ENCODE data around the gene FIZ1.

Gene FIZ1

GRCh38 chr19:55563261-55563690 is 36.0 kb downstream of the FIZ1 start:
- no peaks in the 10 kb centered on the region for H3K27me3 ChIP-seq (replicated peaks; ENCODE audit: control insufficient read depth, insufficient read depth, low read length)
- H3K4me3 ChIP-seq (replicated peaks; ENCODE audit: low read depth, low read length): no peak overlapping the region
- no peak for DNase-seq (ENCODE audit: extremely low read depth, insufficient read length)

DNA sequence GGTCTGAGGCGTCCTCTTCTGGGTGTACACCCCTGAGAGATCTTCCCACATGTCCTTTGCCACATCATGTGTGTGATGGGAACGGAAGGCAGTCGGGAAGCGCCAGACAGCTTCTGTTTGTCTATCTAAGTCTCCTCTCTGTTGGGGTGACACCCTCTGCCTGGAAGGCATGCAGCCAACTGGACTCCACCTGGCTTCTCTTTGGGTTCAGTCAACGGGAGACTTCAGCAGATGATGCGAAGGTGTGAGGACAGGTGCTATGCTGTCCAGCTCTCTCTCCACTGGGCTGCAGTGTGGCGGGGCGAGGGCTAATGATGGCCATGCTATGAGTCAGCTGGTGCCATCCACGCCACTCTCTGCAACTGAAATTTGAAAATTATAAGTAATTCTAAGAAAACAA is 39.6 kb downstream of the FIZ1 start:
- Histone ChIP-seq H3K4me3 (replicated peaks; ENCODE audit: low read depth, low read length) (no peak overlapping the region), H3K36me3 (ENCODE audit: control insufficient read depth, insufficient read depth, low read length) (no peaks in the 10 kb centered on the region), H3K27me3 (replicated peaks; ENCODE audit: control insufficient read depth, insufficient read depth, low read length) (no peaks in the 10 kb centered on the region)
- no peak for DNase-seq (ENCODE audit: extremely low read depth, insufficient read length)
- TF ChIP-seq, protein P1, sequence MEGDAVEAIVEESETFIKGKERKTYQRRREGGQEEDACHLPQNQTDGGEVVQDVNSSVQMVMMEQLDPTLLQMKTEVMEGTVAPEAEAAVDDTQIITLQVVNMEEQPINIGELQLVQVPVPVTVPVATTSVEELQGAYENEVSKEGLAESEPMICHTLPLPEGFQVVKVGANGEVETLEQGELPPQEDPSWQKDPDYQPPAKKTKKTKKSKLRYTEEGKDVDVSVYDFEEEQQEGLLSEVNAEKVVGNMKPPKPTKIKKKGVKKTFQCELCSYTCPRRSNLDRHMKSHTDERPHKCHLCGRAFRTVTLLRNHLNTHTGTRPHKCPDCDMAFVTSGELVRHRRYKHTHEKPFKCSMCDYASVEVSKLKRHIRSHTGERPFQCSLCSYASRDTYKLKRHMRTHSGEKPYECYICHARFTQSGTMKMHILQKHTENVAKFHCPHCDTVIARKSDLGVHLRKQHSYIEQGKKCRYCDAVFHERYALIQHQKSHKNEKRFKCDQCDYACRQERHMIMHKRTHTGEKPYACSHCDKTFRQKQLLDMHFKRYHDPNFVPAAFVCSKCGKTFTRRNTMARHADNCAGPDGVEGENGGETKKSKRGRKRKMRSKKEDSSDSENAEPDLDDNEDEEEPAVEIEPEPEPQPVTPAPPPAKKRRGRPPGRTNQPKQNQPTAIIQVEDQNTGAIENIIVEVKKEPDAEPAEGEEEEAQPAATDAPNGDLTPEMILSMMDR (IDR thresholded peaks at IDR 0.05; ENCODE audit: insufficient read depth, low read length, poor library complexity, severe bottlenecking): no peak

More at GRCh38 chr19:55563261-55563690, 36.0 kb downstream of the FIZ1 start:
- H3K36me3 ChIP-seq (ENCODE audit: control insufficient read depth, insufficient read depth, low read length): no peaks in the 10 kb centered on the region
- TF ChIP-seq, protein P1 (IDR thresholded peaks at IDR 0.05; ENCODE audit: insufficient read depth, low read length, poor library complexity, severe bottlenecking): no peak

- Histone ChIP-seq H3K36me3 (ENCODE audit: control insufficient read depth, insufficient read depth, low read length) (no peaks in the 10 kb centered on the region), H3K27me3 (replicated peaks; ENCODE audit: control insufficient read depth, insufficient read depth, low read length) (no peaks in the 10 kb centered on the region; the same call in 1 of the 2 replicates), H3K4me3 (replicated peaks; ENCODE audit: low read depth, low read length) (no peak overlapping the region)
- DNase-seq (ENCODE audit: extremely low read depth, insufficient read length): no peak
- TF ChIP-seq, protein P1 (IDR thresholded peaks at IDR 0.05; ENCODE audit: insufficient read depth, low read length, poor library complexity, severe bottlenecking): no peak
Measured at GRCh38 chr19:55554741-55555152, 44.6 kb downstream of the FIZ1 start.

DNA sequence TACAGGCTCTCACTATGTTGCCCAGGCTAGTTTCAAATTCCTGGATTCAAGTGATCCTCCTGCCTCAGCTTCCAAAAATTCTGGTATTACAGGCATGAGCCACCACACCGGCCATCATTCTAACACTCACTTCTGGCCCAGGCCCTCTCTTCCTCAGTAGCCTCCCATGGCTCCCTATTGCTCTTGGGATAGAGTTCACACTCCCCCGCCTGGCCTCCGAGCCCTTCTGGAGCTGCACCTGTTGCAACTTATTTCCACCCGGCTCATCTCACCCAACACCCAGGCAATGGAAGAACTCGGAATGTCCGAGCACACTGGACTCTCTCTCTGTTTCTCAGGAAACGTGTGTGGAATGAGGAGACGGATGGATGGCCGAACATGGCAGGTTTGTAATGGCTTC is 45.0 kb downstream of the FIZ1 start:
- no peak for DNase-seq (ENCODE audit: extremely low read depth, insufficient read length)
- Histone ChIP-seq H3K27me3 (replicated peaks; ENCODE audit: control insufficient read depth, insufficient read depth, low read length) (no peaks in the 10 kb centered on the region; the same call in 1 of the 2 replicates), H3K36me3 (ENCODE audit: control insufficient read depth, insufficient read depth, low read length) (no peaks in the 10 kb centered on the region), H3K4me3 (replicated peaks; ENCODE audit: low read depth, low read length) (no peak overlapping the region)
- TF ChIP-seq, protein P1 (IDR thresholded peaks at IDR 0.05; ENCODE audit: insufficient read depth, low read length, poor library complexity, severe bottlenecking): no peak

GRCh38 chr19:55553217-55554182 is 45.8 kb downstream of the FIZ1 start:
- TF ChIP-seq, protein P1 (IDR thresholded peaks at IDR 0.05; ENCODE audit: insufficient read depth, low read length, poor library complexity, severe bottlenecking): no peak
- H3K36me3 ChIP-seq (ENCODE audit: control insufficient read depth, insufficient read depth, low read length): no peaks in the 10 kb centered on the region
- H3K4me3 ChIP-seq (replicated peaks; ENCODE audit: low read depth, low read length): no peak overlapping the region
- DNase-seq (ENCODE audit: extremely low read depth, insufficient read length): no peak
- H3K27me3 ChIP-seq (replicated peaks; ENCODE audit: control insufficient read depth, insufficient read depth, low read length): no peaks in the 10 kb centered on the region; the same call in 1 of the 2 replicates

All from GM06990 (cell line).